Measurements from ENCODE around the gene TARM1. TPM values are rescaled to one million over a fixed set of nuclear protein-coding genes. Genes with fewer than 3 reads are reported as not detected.

TARM1 gene
- total RNA-seq, result not detected in 2 replicates

DNA sequence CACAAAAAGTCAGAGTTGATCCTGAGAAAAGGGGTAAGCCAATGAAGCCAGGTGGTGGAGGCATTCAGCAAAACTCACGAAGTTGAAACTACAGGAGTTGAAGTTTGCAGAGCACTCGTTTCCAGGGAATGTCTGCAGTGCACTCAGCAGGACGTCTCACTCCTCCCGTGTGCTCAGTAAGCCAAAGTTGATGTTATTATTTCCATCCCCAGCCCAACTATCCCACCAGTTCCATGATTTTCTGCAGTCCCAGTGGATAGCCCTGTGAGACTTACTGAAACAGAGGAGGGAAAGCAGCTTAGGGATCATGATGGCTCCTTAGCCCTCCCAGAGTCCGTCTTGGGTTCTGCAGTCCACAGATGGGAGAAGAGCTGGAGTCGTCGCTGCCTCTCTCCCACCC is at the start of gene TARM1:
Gene TARM1, minus strand, starts transcription at position 334 of the 400 bp plus-strand sequence. Its CDS starts 25 bp downstream, at position 309.
- H3K27me3 Mint-ChIP-seq, result no peaks in the 10 kb centered on the region
- intact Hi-C loops (cut with micrococcal nuclease), result no loop called here
- no peak for DNase-seq

DNA sequence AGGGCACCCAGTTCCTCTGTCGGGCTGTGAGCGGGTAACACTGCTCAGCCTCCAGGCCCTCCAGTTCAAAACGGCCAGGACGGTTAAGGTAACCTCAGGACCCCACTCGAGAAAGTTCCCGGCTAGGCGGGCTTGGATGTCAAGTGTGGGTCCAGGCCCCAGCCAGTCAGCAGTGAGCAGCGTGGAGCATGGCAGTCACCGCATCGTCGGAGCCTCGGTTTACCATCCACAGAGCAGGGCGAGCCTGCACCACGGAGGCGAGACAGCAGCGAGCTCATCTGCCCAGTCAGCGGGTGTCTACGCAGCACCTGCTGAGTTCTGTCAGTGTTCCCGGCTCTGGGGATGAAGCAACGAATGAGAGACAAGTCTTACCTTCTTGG is 48.4 kb upstream of the TARM1 start:
- Mint-ChIP-seq H3K9me3 (no peaks in the 10 kb centered on the region), H3K4me3 (no peak overlapping the region), H3K27ac (no peak overlapping the region), H3K36me3 (ENCODE audit: low read depth) (peaks cover 29% of the 10 kb centered on the region), H3K4me1 (peaks cover 3% of the 10 kb centered on the region), H3K27me3 (no peaks in the 10 kb centered on the region)
- DNase-seq, result no peak
- intact Hi-C loops (cut with micrococcal nuclease), result no loop called here

More for the DNA sequence above, at the start of gene TARM1:
- no peak within 1 kb of the TSS for H3K4me3 Mint-ChIP-seq
- no peaks in the 10 kb centered on the region for H3K36me3 Mint-ChIP-seq (ENCODE audit: low read depth)
- H3K9me3 Mint-ChIP-seq, result peaks cover 11% of the 10 kb centered on the region
- no peak within 1 kb of the TSS for H3K27ac Mint-ChIP-seq
- H3K4me1 Mint-ChIP-seq, result no peaks in the 10 kb centered on the region

DNA sequence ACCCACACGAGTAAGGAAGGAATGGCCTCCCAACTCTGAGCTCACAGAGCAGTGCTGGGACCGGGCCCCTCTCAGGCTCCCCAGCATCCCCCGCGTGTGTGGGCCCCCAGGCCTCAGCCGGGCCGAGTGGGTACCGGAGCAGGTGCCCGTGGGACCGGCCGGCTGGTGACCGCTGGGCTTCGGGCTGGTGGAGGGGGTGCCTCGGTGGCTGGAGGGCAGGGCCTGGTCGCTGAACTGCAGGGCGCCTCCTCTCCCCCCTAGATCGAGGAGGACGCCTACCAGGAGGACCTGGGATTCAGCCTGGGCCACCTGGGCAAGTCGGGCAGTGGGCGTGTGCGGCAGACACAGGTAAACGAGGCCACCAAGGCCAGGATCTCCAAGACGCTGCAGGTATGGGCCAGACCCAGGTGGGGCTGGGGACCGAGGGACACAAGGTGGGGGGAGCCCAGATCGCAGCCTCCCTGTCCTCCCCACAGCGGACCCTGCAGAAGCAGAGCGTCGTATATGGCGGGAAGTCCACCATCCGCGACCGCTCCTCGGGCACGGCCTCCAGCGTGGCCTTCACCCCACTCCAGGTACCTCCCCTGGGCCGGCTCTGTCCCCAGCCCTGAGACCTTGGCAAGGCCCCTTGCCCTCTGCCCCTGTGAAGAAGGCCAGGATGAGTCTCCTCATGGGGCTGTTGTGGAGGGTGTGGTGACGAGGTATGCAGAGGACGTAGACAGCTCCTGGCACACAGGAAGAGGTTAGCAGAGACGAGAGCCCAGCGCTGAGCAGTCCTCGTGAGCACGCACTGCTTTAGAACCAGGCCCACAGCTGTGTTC is 47.8 kb upstream of the TARM1 start:
- intact Hi-C loops (cut with micrococcal nuclease), result no loop called here
- Mint-ChIP-seq H3K4me1 (no peaks in the 10 kb centered on the region), H3K4me3 (no peak overlapping the region), H3K27ac (no peak overlapping the region), H3K36me3 (ENCODE audit: low read depth) (peaks cover 33% of the 10 kb centered on the region), H3K27me3 (no peaks in the 10 kb centered on the region), H3K9me3 (no peaks in the 10 kb centered on the region)
- no peak for DNase-seq

- Mint-ChIP-seq H3K4me3 (no peak overlapping the region), H3K9me3 (no peaks in the 10 kb centered on the region), H3K27me3 (no peaks in the 10 kb centered on the region), H3K27ac (no peak overlapping the region), H3K36me3 (ENCODE audit: low read depth) (peaks cover 36% of the 10 kb centered on the region), H3K4me1 (no peaks in the 10 kb centered on the region)
- no peak for DNase-seq
- intact Hi-C loops (cut with micrococcal nuclease), result no loop called here
Observed at GRCh38 chr19:54128441-54128725, 47.2 kb upstream of the TARM1 start.

DNA sequence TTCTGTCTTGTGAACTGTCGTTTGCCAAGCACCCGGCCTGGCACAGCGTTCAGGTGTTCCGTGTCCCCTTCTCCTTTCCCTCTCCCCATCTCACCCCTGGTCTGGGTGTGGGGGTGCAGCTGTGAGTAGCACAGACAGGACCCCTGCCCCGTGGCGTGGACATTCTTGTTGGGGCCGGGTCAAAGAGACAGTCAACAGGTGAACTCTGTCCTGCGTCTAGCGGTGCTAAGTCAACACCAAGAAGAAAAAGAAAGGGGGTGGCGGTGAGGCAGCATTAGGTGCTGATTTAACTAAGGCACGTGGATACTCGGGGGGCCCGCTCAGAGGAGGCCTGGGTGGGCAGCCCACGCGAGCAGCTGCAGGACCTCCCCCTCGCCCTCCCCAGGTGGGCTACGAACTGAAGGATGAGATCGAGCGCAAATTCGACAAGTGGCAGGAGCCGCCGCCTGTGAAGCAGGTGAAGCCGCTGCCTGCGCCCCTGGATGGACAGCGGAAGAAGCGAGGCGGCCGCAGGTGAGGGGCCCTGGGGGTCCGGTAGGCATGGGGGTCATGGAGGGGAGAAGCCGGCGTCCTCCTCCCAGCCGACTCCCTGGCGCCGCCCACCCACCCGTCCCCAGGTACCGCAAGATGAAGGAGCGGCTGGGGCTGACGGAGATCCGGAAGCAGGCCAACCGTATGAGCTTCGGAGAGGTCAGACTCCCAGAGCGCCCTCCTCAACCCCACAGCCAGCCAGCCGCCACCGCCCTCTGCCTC is 46.7 kb upstream of the TARM1 start:
- no peak for DNase-seq
- Mint-ChIP-seq H3K27ac (no peak overlapping the region), H3K4me1 (no peaks in the 10 kb centered on the region), H3K27me3 (no peaks in the 10 kb centered on the region), H3K9me3 (no peaks in the 10 kb centered on the region), H3K36me3 (ENCODE audit: low read depth) (peaks cover 41% of the 10 kb centered on the region), H3K4me3 (no peak overlapping the region)
- intact Hi-C loops (cut with micrococcal nuclease), result no loop called here

GRCh38 chr19:54125713-54126112 is 44.5 kb upstream of the TARM1 start:
- Mint-ChIP-seq H3K36me3 (ENCODE audit: low read depth) (peaks cover 52% of the 10 kb centered on the region), H3K4me1 (no peaks in the 10 kb centered on the region), H3K27ac (no peak overlapping the region), H3K4me3 (no peak overlapping the region), H3K27me3 (no peaks in the 10 kb centered on the region), H3K9me3 (no peaks in the 10 kb centered on the region)
- DNase-seq, result no peak
- intact Hi-C loops (cut with micrococcal nuclease), result no loop called here

DNA sequence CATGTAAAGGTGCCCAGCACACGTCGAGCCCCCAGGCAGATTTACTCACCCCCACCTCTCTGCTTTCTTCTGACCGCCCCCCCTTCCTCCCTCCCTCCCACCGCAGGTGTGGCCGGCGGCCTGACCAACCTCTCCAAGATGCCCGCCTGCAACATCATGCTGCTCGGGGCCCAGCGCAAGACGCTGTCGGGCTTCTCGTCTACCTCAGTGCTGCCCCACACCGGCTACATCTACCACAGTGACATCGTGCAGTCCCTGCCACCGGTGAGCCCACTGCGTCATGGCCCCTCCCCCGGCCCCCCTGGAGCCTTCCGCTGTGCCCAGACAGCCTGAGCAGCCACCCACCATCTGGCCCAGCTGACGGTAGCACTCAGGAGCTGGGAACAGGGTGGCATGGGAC is 43.2 kb upstream of the TARM1 start:
- DNase-seq, result no peak
- Mint-ChIP-seq H3K27ac (no peak overlapping the region), H3K9me3 (no peaks in the 10 kb centered on the region), H3K36me3 (ENCODE audit: low read depth) (peaks cover 59% of the 10 kb centered on the region), H3K4me1 (no peaks in the 10 kb centered on the region), H3K4me3 (no peak overlapping the region), H3K27me3 (no peaks in the 10 kb centered on the region)
- intact Hi-C loops (cut with micrococcal nuclease), result no loop called here

DNA sequence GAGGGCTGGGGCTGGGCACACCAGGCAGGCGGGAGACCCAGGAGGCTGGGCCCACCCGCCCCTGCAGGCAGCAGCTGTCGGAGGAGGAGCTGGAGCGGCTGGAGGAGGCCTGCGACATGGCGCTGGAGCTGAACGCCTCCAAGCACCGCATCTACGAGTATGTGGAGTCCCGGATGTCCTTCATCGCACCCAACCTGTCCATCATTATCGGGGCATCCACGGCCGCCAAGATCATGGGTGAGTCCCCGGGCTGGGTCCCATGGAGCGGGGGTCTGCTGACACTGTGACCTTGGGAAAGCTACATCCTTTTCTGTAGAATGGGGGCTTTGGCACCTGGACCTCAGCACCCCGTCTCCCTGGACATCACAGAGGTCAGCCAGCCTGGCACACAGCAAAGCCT is 42.5 kb upstream of the TARM1 start:
- H3K27me3 Mint-ChIP-seq, result no peaks in the 10 kb centered on the region
- H3K27ac Mint-ChIP-seq, result no peak overlapping the region
- no peaks in the 10 kb centered on the region for H3K9me3 Mint-ChIP-seq
- intact Hi-C loops (cut with micrococcal nuclease), result no loop called here
- peaks cover 57% of the 10 kb centered on the region for H3K36me3 Mint-ChIP-seq (ENCODE audit: low read depth)
- no peak overlapping the region for H3K4me3 Mint-ChIP-seq
- DNase-seq, result no peak
- H3K4me1 Mint-ChIP-seq, result no peaks in the 10 kb centered on the region

- intact Hi-C loops (cut with micrococcal nuclease), result no loop called here
- peaks cover 7% of the 10 kb centered on the region for H3K4me1 Mint-ChIP-seq
- H3K36me3 Mint-ChIP-seq (ENCODE audit: low read depth), result peaks cover 47% of the 10 kb centered on the region
- H3K4me3 Mint-ChIP-seq, result no peak overlapping the region
- no peaks in the 10 kb centered on the region for H3K27me3 Mint-ChIP-seq
- H3K27ac Mint-ChIP-seq, result no peak overlapping the region
- H3K9me3 Mint-ChIP-seq, result no peaks in the 10 kb centered on the region
- DNase-seq, result no peak
Observed at GRCh38 chr19:54121259-54121658, 40.1 kb upstream of the TARM1 start.

- Mint-ChIP-seq H3K36me3 (ENCODE audit: low read depth) (peaks cover 36% of the 10 kb centered on the region), H3K9me3 (no peaks in the 10 kb centered on the region), H3K27me3 (peaks cover 2% of the 10 kb centered on the region), H3K4me3 (peak within 1 kb of the TSS; percentile 89), H3K27ac (peak within 1 kb of the TSS; percentile 87), H3K4me1 (peaks cover 24% of the 10 kb centered on the region)
- peak; percentile 99 for DNase-seq
- intact Hi-C loops (cut with micrococcal nuclease), result loop anchor here (1.0 kb wide), 3 partner anchors 13 to 44 kb away; partner anchors contain the start of genes CNOT3, LENG1 and NDUFA3
Observed at GRCh38 chr19:54115109-54116063, 34.2 kb upstream of the TARM1 start, which contains the start of the genes PRPF31 and TFPT. PRPF31 (plus strand) TSS chr19:54115754; CDS start chr19:54118279, 2,525 bp downstream. TFPT (minus strand) TSS chr19:54115657; CDS start chr19:54115269, 388 bp downstream.

DNA sequence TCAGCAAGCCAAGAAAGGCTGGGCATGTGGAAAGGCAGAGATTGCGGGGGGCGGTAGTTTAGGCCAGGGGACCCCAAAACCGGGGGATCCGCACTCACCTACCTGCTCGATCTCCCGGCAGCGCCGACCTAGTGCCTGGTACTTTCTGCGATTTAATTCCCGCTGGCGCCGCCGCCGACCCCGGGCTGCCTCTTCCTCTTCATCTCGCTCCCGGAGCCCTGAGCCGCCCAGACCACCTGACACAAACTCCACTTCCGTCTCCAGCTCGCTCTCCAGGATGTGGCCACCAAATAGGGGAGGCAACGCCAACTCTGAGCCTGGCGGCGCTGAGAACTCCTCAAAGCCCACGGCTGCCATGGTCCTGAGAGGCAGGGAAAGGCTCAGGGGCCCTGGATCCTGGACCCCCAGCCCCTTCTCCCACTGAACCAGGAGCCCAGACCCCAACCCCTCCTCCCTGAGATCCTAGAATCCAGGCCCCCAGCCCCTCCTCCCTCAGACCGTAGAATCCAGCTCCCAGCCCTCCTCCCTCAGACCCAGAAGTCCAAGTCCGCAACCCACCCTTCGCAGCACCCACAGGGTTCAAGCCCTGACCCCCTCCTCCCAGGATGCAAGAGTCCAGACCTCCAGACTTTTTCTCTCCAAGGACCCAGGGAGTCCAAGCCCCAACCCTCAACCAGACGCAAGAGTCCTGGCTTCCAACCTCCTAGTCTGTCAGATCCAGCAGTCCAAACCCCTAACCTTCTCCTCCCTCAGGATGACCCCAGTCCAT is 33.4 kb upstream of the TARM1 start:
- Mint-ChIP-seq H3K4me1 (peaks cover 24% of the 10 kb centered on the region), H3K9me3 (no peaks in the 10 kb centered on the region), H3K4me3 (peak overlapping the region; percentile 89), H3K27ac (peak overlapping the region; percentile 87), H3K27me3 (peaks cover 2% of the 10 kb centered on the region), H3K36me3 (ENCODE audit: low read depth) (peaks cover 34% of the 10 kb centered on the region)
- intact Hi-C loops (cut with micrococcal nuclease), result loop anchor here (1.0 kb wide), 3 partner anchors 12 to 45 kb away; partner anchors contain the start of genes CNOT3, LENG1 and NDUFA3
- peak; percentile 90 for DNase-seq

DNA sequence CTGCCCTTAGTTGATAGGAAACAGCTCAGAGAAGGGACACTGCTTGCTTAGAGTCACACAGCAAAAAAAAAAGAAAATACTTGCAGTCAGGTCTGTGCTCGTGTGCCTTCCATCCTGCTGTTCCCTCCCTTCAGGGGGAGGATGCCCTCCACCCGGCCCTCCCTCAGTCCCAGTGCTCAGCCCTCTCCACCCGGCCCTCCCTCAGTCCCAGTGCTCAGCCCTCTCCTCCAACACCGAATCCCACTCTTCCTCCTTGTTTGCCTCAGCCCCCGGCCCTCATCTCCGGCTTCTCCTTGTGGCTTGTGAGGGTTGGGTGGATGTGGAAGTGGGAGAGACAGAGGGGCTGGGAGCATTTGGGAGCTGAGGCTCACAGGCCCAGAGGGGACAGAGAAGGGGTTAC is 28.5 kb upstream of the TARM1 start:
- no peak overlapping the region for H3K4me3 Mint-ChIP-seq
- H3K36me3 Mint-ChIP-seq (ENCODE audit: low read depth), result peaks cover 52% of the 10 kb centered on the region
- intact Hi-C loops (cut with micrococcal nuclease), result no loop called here
- no peaks in the 10 kb centered on the region for H3K9me3 Mint-ChIP-seq
- H3K27me3 Mint-ChIP-seq, result no peaks in the 10 kb centered on the region
- peaks cover 24% of the 10 kb centered on the region for H3K4me1 Mint-ChIP-seq
- no peak for DNase-seq
- H3K27ac Mint-ChIP-seq, result no peak overlapping the region

- Mint-ChIP-seq H3K27me3 (no peaks in the 10 kb centered on the region), H3K4me3 (no peak overlapping the region), H3K4me1 (peaks cover 20% of the 10 kb centered on the region), H3K27ac (no peak overlapping the region), H3K36me3 (ENCODE audit: low read depth) (peaks cover 49% of the 10 kb centered on the region), H3K9me3 (no peaks in the 10 kb centered on the region)
- no peak for DNase-seq
- intact Hi-C loops (cut with micrococcal nuclease), result no loop called here
Observed at GRCh38 chr19:54108496-54108895, 27.3 kb upstream of the TARM1 start.

Measured in activated CD4-positive, alpha-beta T cell treated with anti-CD3 and anti-CD28 coated beads, Interleukin-2, amount 10 ng/mL, durations not matched to agents 24 days and 14 days (primary cell).